ENCODE results near the gene POU4F3. TPM values are rescaled to one million over a fixed set of nuclear protein-coding genes. Genes with fewer than 3 reads are reported as not detected.

Gene POU4F3
- total RNA-seq, 2 donors from 2014 or later: not detected

- H3K4me1 Mint-ChIP-seq (ENCODE audit: low read depth): peaks cover 31% of the 10 kb centered on the region
- H3K36me3 Mint-ChIP-seq (ENCODE audit: insufficient read depth in 2 of 2): no peaks in the 10 kb centered on the region
- no peak overlapping the region for H3K27ac Mint-ChIP-seq
- DNase-seq (no peak), ATAC-seq (replicated peaks in 1 of 2) (no peak)
- peak overlapping the region in 1 of 2 donors; percentile 33 for H3K4me3 Mint-ChIP-seq
- no peaks in the 10 kb centered on the region for H3K9me3 Mint-ChIP-seq
- peaks cover 100% of the 10 kb centered on the region for H3K27me3 Mint-ChIP-seq (ENCODE audit: low read depth)
These were observed 4.5 kb downstream of the POU4F3 start for GRCh38 chr5:146342882-146343865.

GRCh38 chr5:146344155-146345118 is 5.8 kb downstream of the POU4F3 start:
- no peaks in the 10 kb centered on the region for H3K9me3 Mint-ChIP-seq
- DNase-seq (no peak), ATAC-seq (replicated peaks in 1 of 2) (no peak)
- H3K4me1 Mint-ChIP-seq (ENCODE audit: low read depth): peaks cover 28% of the 10 kb centered on the region
- H3K27me3 Mint-ChIP-seq (ENCODE audit: low read depth): peaks cover 90% of the 10 kb centered on the region
- H3K36me3 Mint-ChIP-seq (ENCODE audit: insufficient read depth in 2 of 2): no peaks in the 10 kb centered on the region
- H3K4me3 Mint-ChIP-seq: peak overlapping the region; percentile 33 to 56
- no peak overlapping the region for H3K27ac Mint-ChIP-seq

- Mint-ChIP-seq H3K4me3 (peak overlapping the region; percentile 59 to 73), H3K36me3 (ENCODE audit: insufficient read depth in 2 of 2) (no peaks in the 10 kb centered on the region)
- no peak for DNase-seq
These were observed 6.6 kb downstream of the POU4F3 start for GRCh38 chr5:146345240-146345577.

GRCh38 chr5:146345578-146346366 is 7.1 kb downstream of the POU4F3 start:
- peak overlapping the region; percentile 59 to 73 for H3K4me3 Mint-ChIP-seq
- peaks cover 83% of the 10 kb centered on the region for H3K27me3 Mint-ChIP-seq (ENCODE audit: low read depth)
- DNase-seq (no peak), ATAC-seq (replicated peaks in 1 of 2) (peak in 1 of 2 donors; percentile 27)
- H3K4me1 Mint-ChIP-seq (ENCODE audit: low read depth): peaks cover 18% of the 10 kb centered on the region
- no peaks in the 10 kb centered on the region for H3K9me3 Mint-ChIP-seq
- no peaks in the 10 kb centered on the region for H3K36me3 Mint-ChIP-seq (ENCODE audit: insufficient read depth in 2 of 2)
- H3K27ac Mint-ChIP-seq: no peak overlapping the region

More at GRCh38 chr5:146345240-146345577, 6.6 kb downstream of the POU4F3 start:
- no peak overlapping the region for H3K27ac Mint-ChIP-seq
- ATAC-seq (replicated peaks in 1 of 2): peak in 1 of 2 donors; percentile 25
- H3K27me3 Mint-ChIP-seq (ENCODE audit: low read depth): peaks cover 83% of the 10 kb centered on the region
- H3K4me1 Mint-ChIP-seq (ENCODE audit: low read depth): peaks cover 22% of the 10 kb centered on the region
- H3K9me3 Mint-ChIP-seq: no peaks in the 10 kb centered on the region

GRCh38 chr5:146357126-146357525 is 18.5 kb downstream of the POU4F3 start:
- no peak overlapping the region for H3K27ac Mint-ChIP-seq
- peaks cover 26% of the 10 kb centered on the region for H3K27me3 Mint-ChIP-seq (ENCODE audit: low read depth)
- no peaks in the 10 kb centered on the region for H3K4me1 Mint-ChIP-seq (ENCODE audit: low read depth)
- H3K36me3 Mint-ChIP-seq (ENCODE audit: insufficient read depth in 2 of 2): no peaks in the 10 kb centered on the region
- H3K9me3 Mint-ChIP-seq: no peaks in the 10 kb centered on the region
- no peak overlapping the region for H3K4me3 Mint-ChIP-seq
- DNase-seq (no peak), ATAC-seq (replicated peaks in 1 of 2) (no peak)

- Mint-ChIP-seq H3K9me3 (no peaks in the 10 kb centered on the region), H3K27ac (no peak overlapping the region), H3K4me3 (no peak overlapping the region), H3K4me1 (ENCODE audit: low read depth) (no peaks in the 10 kb centered on the region), H3K36me3 (ENCODE audit: insufficient read depth in 2 of 2) (no peaks in the 10 kb centered on the region), H3K27me3 (ENCODE audit: low read depth) (peaks cover 32% of the 10 kb centered on the region)
- ATAC-seq (replicated peaks in 1 of 2) (no peak), DNase-seq (no peak)
These were observed 21.2 kb downstream of the POU4F3 start for GRCh38 chr5:146359836-146360235.

GRCh38 chr5:146363161-146363874 is 24.7 kb downstream of the POU4F3 start:
- H3K36me3 Mint-ChIP-seq (ENCODE audit: insufficient read depth in 2 of 2): no peaks in the 10 kb centered on the region
- H3K27ac Mint-ChIP-seq: peak overlapping the region; percentile 34
- peaks cover 0 to 2% of the 10 kb centered on the region in 2 donors for H3K9me3 Mint-ChIP-seq

GRCh38 chr5:146365618-146366017 is 27.0 kb downstream of the POU4F3 start:
- no peaks in the 10 kb centered on the region for H3K36me3 Mint-ChIP-seq (ENCODE audit: insufficient read depth in 2 of 2)
- DNase-seq (no peak), ATAC-seq (replicated peaks in 1 of 2) (no peak)
- H3K9me3 Mint-ChIP-seq: peaks cover 0 to 2% of the 10 kb centered on the region in 2 donors
- H3K4me3 Mint-ChIP-seq: no peak overlapping the region
- no peaks in the 10 kb centered on the region for H3K4me1 Mint-ChIP-seq (ENCODE audit: low read depth)
- H3K27me3 Mint-ChIP-seq (ENCODE audit: low read depth): peaks cover 42% of the 10 kb centered on the region
- no peak overlapping the region for H3K27ac Mint-ChIP-seq

More at GRCh38 chr5:146363161-146363874, 24.7 kb downstream of the POU4F3 start:
- no peak for ATAC-seq (replicated peaks in 1 of 2)
- Mint-ChIP-seq H3K27me3 (ENCODE audit: low read depth) (peaks cover 46% of the 10 kb centered on the region), H3K4me3 (no peak overlapping the region), H3K4me1 (ENCODE audit: low read depth) (no peaks in the 10 kb centered on the region)
- no peak for DNase-seq

- H3K9me3 Mint-ChIP-seq: peaks cover 0 to 2% of the 10 kb centered on the region in 2 donors
- ATAC-seq (replicated peaks in 1 of 2) (no peak), DNase-seq (no peak)
- H3K4me3 Mint-ChIP-seq: no peak overlapping the region
- peaks cover 47% of the 10 kb centered on the region for H3K27me3 Mint-ChIP-seq (ENCODE audit: low read depth)
- no peak overlapping the region for H3K27ac Mint-ChIP-seq
- no peaks in the 10 kb centered on the region for H3K4me1 Mint-ChIP-seq (ENCODE audit: low read depth)
- no peaks in the 10 kb centered on the region for H3K36me3 Mint-ChIP-seq (ENCODE audit: insufficient read depth in 2 of 2)
These were observed 28.3 kb downstream of the POU4F3 start for GRCh38 chr5:146366904-146367303.

GRCh38 chr5:146368137-146368536 is 29.5 kb downstream of the POU4F3 start:
- Mint-ChIP-seq H3K9me3 (peaks cover 0 to 2% of the 10 kb centered on the region in 2 donors), H3K4me1 (ENCODE audit: low read depth) (no peaks in the 10 kb centered on the region), H3K27me3 (ENCODE audit: low read depth) (peaks cover 47% of the 10 kb centered on the region), H3K27ac (no peak overlapping the region), H3K36me3 (ENCODE audit: insufficient read depth in 2 of 2) (no peaks in the 10 kb centered on the region), H3K4me3 (no peak overlapping the region)
- DNase-seq: no peak
- no peak for ATAC-seq (replicated peaks in 1 of 2)

GRCh38 chr5:146369691-146370090 is 31.1 kb downstream of the POU4F3 start:
- peaks cover 42% of the 10 kb centered on the region for H3K27me3 Mint-ChIP-seq (ENCODE audit: low read depth)
- no peak for ATAC-seq (replicated peaks in 1 of 2)
- no peaks in the 10 kb centered on the region for H3K4me1 Mint-ChIP-seq (ENCODE audit: low read depth)
- no peak overlapping the region for H3K4me3 Mint-ChIP-seq
- no peak for DNase-seq
- peaks cover 0 to 2% of the 10 kb centered on the region in 2 donors for H3K9me3 Mint-ChIP-seq
- H3K27ac Mint-ChIP-seq: no peak overlapping the region
- H3K36me3 Mint-ChIP-seq (ENCODE audit: insufficient read depth in 2 of 2): no peaks in the 10 kb centered on the region

GRCh38 chr5:146376821-146377220 is 38.2 kb downstream of the POU4F3 start:
- ATAC-seq (replicated peaks in 1 of 2) (no peak), DNase-seq (no peak)
- Mint-ChIP-seq H3K4me3 (no peak overlapping the region), H3K27ac (no peak overlapping the region), H3K9me3 (peaks cover 0 to 2% of the 10 kb centered on the region in 2 donors), H3K27me3 (ENCODE audit: low read depth) (peaks cover 5% of the 10 kb centered on the region), H3K4me1 (ENCODE audit: low read depth) (no peaks in the 10 kb centered on the region), H3K36me3 (ENCODE audit: insufficient read depth in 2 of 2) (peaks cover 0 to 2% of the 10 kb centered on the region in 2 donors)
